Hepatocyte (in vitro differentiated cells): ENCODE data around the gene LMBRD2.

Experiments
- EZH2 ChIP-seq: fragments of 200-600 bp; sonication (generic); IDR thresholded peaks from 2 replicates; pipeline ENCODE4 v1.6.1; 2016; ENCODE audit warnings: antibody characterized with exemption, mild to moderate bottlenecking, borderline replicate concordance
- EZH2phosphoT487 ChIP-seq: fragments of 200-600 bp; sonication (generic); IDR thresholded peaks from one replicate; pipeline ENCODE4 v1.6.1; 2018; ENCODE audit warnings: antibody characterized with exemption, mild to moderate bottlenecking, low read depth, moderate library complexity; ENCODE audit not compliant: unreplicated experiment, severe bottlenecking
- TF ChIP-seq, protein P1 (sequence below): fragments of 200-600 bp; sonication (generic); IDR thresholded peaks from 2 replicates; pipeline ENCODE4 v1.5.1; 2016; ENCODE audit warnings: antibody characterized with exemption, mild to moderate bottlenecking; ENCODE audit not compliant: poor library complexity

DNA sequence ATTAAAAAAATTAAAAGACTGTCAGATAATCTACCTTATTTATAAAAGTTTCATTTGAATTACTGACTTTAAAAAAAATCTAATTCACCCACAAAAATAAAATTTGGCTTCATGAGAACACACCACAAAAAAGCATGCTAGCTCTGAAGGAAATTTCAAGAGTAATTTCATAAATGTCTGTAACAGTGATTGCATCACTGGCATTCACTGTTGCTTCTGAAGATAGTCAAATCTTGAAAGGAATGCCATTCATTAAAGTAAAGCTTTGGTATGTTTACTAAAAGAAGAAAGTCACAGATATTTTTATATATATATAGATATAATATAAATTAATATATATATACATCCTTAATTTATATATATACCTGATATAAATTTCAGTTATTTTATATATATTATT lies 46.6 kb upstream of the LMBRD2 start:
- TF ChIP-seq, protein P1, sequence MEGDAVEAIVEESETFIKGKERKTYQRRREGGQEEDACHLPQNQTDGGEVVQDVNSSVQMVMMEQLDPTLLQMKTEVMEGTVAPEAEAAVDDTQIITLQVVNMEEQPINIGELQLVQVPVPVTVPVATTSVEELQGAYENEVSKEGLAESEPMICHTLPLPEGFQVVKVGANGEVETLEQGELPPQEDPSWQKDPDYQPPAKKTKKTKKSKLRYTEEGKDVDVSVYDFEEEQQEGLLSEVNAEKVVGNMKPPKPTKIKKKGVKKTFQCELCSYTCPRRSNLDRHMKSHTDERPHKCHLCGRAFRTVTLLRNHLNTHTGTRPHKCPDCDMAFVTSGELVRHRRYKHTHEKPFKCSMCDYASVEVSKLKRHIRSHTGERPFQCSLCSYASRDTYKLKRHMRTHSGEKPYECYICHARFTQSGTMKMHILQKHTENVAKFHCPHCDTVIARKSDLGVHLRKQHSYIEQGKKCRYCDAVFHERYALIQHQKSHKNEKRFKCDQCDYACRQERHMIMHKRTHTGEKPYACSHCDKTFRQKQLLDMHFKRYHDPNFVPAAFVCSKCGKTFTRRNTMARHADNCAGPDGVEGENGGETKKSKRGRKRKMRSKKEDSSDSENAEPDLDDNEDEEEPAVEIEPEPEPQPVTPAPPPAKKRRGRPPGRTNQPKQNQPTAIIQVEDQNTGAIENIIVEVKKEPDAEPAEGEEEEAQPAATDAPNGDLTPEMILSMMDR: no peak
- no peak for TF ChIP-seq EZH2
- no peak for TF ChIP-seq EZH2phosphoT487
